Measurements from ENCODE around the gene FLAD1.
A peak's percentile ranks its signal among the peaks of the same experiment; 100 is the strongest.

FLAD1 gene

DNA sequence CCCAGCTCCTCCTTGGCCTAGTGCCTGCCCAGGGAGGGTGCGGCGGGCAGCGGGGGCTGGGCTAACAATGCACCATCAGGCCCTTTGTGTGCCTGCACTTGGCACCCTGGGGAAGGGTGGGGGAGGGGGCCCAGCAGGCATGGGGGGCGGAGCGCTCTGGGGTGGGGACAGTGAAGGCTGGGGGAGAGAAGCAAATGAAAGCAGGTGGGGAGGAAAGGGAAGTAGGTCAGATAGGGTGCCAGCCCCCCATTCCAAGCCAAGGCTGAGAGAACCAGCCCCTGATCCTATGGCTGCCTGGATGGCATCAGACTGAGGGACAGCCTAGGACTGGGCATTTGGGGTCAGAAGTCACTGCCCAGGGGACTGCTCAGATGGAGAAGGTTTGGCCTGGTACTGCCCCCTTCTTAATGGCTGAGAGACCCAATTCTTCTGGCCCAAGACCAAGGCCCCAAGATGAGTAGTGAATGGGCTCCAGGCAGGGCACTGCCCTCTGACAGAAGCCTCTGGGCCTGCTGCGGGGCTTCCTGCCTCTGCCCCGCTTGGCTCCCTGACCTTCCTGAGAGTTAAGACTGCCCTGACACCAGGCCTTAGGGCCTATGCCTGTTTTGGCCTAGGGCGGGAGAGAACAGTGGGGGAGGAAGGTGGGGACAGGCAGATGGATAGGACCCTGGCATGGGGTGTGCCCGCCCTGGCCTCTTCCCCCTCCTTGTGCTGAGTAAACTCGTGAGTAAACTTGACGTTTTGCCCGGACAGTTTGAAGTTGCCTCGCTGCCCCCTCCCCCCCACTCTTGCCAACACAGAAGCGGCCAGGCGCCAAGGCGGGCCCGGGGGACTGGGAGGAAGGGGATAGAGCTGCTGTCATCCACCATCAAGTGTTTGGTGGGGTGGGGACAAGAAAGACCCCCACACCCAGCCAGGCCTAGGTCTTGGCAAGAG lies 22.2 kb downstream of the FLAD1 start:
- no peak for FAIRE-seq

DNA sequence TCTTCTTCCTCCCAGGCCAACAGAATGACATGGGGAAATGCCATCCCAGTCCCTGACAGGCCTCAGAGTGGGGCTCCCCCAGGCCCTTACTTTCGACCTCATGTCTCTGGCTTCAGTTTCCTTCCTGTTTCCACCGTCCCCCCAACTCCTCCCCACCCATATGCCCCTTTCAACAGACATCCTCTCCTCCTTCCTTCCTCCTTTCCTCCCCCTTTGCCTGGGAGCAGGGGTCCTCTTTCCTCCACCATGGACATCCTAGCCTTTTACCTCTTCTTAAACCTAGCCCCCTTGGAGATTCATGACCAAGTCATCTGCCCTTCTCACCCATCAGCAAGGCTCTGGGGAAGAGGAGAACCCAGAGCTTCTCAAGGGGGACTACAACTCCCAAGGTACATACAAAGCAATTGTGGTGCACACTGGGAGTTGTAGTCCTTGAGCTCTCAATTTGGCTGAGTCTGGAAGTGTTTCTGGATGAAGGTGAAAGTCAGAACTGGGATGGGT lies 23.5 kb downstream of the FLAD1 start:
- FAIRE-seq = peak; percentile 98

DNA sequence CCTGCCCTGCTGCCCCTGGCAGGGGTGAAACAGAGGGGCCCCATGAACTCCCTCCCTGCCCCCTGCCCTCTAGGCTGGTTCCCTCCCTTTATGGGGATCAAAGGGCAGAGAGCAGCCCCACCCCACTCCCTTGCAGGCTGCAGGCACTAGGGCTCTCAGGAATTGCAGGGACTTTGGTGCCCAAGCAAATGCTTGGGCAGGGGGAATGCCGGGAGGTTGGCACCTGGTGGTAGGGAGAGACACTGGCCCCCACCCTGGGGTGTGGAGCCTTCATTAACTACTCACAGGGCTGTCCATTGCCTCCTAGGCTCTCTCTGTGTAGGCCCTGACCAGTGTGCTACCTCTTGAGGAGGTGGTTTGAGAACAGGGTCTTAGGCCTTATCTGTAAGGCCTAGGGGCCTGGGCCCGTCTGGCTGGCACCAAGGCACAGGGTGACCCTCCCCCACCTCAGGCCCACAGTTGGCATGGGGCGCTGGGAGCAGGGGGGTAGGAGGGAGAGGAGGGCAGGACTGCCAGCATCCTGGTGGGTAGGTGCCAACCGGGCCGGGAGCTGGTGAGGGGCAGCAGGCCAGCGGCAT lies 24.2 kb downstream of the FLAD1 start:
- no peak for FAIRE-seq

DNA sequence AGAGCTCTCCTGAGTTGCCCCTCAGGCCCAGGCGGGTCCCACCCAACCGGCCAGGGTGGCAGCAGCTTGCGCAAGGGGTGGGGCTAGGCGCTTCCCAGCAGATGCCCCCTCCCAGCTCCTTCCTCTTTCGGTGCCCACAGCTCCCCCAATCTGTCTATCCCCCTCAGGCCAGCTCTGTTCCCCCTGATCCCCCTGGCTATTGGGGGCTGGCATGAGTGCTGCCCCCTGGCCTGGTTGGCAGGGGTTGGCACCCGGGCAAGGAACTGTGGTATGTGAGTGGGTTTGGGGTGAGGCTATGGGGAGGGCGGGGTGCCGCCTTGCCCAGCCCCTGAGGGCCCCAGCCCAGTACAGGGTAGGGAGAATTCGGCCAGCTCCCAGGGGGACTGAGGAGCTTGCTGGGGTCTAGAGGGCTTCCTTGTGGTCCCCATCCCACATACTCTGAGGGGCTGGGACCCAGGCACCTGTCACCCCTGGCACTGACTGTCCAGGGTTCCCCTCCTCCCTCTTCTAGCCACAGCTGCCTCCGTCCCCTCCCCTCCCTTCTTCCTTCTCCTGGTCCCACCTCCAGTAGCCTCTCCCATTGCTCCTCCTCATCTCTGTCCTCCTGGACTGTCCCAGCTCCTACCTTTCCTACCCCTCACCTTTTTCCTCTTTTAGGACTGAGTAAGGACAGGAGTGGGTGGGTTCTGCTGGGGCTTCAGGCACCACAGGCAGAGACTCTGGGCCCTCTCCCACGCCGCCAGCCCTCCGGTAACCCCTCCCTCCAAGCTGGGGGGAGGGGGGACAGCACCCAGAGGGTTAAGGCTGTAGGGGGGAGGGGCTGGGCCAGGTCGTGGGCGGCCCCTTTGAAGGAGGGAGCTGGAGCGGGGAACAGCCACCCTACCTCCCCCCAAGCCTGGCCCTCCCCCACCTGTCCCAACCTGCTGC lies 25.1 kb downstream of the FLAD1 start:
- no peak for FAIRE-seq

GRCh38 chr1:155009221-155009711 lies 26.1 kb downstream of the FLAD1 start:
- FAIRE-seq = no peak

DNA sequence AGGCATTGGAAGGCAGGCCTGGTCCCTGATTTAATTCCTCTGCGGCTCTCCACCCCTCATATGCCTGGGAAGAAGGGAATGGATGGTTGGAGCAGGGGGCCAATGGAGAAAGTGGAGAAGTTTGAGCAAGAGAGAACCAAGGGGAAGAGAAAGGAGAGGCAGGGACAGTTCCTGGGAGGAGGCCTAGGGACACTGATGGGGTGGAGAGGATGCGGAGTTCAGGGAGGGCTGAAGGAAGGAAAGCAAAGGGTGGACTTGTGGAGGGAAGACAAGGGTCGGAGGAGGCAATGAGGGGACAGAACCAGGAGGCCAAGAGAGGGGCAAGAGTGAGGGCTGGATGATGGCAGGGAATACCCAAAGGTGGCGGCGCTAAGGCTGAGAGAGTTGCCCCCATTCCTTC lies 26.6 kb downstream of the FLAD1 start:
- no peak for FAIRE-seq

GRCh38 chr1:155010211-155010918 lies 27.2 kb downstream of the FLAD1 start:
- FAIRE-seq = no peak

GRCh38 chr1:155011004-155011416 lies 27.9 kb downstream of the FLAD1 start:
- FAIRE-seq = no peak

GRCh38 chr1:155011437-155012025 lies 28.4 kb downstream of the FLAD1 start:
- FAIRE-seq = no peak

GRCh38 chr1:155012026-155012546 lies 28.9 kb downstream of the FLAD1 start:
- no peak for FAIRE-seq

DNA sequence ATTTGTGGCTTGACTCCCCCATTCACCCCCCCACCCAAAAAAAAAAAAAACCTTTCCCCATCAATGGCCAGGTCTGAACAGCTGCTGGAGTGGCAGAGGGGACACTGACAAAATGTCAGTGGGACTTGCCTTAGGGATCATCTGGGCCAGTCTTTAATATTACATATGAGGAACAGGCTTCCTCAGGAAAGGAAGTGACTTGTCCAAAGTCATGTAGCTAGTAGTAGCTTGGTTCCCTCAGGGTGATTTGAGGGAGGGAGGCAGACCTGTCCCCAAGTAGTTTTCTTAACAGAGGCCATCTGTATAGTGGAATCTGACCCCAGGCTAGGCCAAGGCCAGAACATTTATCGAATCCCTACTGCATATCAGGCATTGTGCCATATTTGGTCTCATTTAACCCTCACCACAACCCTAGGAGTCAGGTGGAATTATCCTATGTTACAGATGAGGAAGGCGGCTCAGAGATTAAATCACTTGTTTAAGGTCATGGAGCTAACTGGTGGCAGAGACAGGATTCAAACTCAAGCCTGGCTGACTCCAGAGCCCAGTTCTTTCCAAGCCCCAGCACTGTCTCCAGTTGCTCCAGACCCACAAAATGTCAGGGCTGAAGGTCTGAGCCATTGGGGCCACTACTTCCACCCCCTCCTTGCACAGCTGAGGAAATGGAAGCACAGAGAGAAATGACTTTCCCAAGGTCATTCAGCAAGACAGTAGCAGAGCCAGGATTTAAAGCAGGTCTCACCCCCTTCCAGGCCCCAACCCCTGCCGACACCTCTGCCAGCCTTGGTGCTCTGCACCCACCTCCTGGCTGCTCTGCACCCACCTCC lies 29.8 kb downstream of the FLAD1 start:
- no peak for FAIRE-seq

DNA sequence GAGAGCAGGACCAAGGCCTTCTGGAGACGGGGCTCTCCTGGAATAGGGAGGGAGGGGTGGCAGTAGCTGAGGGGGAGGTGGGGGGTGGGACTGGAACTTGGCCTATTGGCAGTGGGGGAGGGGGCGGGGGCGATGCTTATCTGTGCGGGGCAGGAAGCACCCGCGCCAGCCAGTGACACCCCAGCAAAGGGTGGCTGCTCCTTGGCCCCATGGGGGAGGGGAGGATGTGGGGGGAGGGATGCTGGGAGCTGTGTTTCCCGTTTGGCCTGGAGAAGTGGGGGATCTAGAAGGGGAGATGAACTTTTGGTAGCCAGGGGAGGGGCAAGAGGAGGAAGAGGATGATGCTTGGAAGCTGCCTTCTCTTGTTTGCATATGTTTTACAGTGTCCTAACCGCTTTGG lies 30.5 kb downstream of the FLAD1 start:
- no peak for FAIRE-seq

GRCh38 chr1:155014709-155015508 lies 31.8 kb downstream of the FLAD1 start:
- FAIRE-seq = no peak

- FAIRE-seq = no peak
These were observed 32.5 kb downstream of the FLAD1 start for GRCh38 chr1:155015527-155016230.

- no peak for FAIRE-seq
These were observed 33.2 kb downstream of the FLAD1 start for GRCh38 chr1:155016231-155016831.

DNA sequence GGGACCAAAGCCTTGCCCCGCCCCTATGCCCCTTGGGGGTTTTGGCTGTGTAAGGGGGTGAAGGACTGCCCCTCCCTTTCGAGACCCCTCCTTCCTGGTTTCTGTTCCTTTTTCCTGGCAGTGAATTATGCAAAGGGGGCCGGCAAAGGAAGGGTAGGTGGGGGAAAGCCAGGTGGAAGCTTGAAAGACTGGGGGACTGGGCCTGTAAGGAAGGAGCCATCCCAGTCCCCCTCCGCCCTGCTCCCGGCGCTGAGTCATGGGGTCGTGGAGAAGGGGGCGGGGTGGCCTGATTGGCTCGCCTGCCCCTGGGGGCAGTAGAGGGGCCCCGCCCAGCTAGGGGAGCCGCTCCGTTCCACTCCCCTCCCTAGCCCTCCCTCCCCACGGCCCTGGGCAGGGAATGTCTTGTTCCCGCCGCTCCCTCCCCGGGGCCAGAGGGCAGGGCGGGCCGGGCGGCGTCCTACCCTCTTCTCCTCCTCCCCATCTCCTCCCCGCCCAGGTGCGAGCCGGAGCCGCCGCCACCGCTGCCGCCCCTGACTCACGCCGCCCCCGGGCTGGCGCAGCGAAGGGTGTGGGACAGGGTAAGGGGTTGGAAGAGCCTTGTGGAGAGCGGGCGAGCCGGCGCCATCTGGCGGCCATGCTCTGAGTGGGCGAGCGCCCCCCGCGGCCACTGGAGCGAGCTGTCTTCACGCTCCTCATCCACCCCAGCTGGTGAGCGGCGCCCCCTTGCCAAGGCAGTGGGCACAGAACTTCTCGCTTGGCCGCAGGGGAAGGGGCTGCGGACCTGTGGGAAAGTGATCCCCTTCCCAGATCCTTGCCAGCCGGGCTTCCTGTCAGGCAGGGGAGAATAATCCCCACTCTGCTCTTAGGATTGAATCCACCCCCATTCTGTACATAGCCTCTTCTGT lies 34.1 kb downstream of the FLAD1 start:
- no peak for FAIRE-seq

GRCh38 chr1:155017946-155018316 lies 34.8 kb downstream of the FLAD1 start:
- FAIRE-seq = no peak
